H1 (cell line): ENCODE measurements around the gene SEMA3A. TPM values are rescaled to one million over a fixed set of nuclear protein-coding genes. Genes with fewer than 3 reads are reported as not detected.

Experiments
- CTCF ChIA-PET: fragments of 300-600 bp; sonication (Branson Sonifier 250); formaldehyde crosslinking; loops from one replicate; lab custom pipeline; 2021; ENCODE audit not compliant: partially characterized antibody; lab: Charles Lee
- POLR2A ChIA-PET: fragments of 300-600 bp; sonication (Branson Sonifier 250); formaldehyde crosslinking; loops from one replicate; lab custom pipeline; 2021; ENCODE audit warnings: inconsistent platforms; ENCODE audit not compliant: partially characterized antibody; lab: Charles Lee
- DNase-seq, 2 experiments: peaks; one replicate each; pipeline versions ENCODE4 v3.0.0 to v3.0.0-alpha.2; 2010 to 2022; ENCODE audit warnings: low spot score in 2 of 2, low read depth in 1 of 2, mixed read lengths in 1 of 2
- FAIRE-seq: peaks from 2 replicates; lab custom pipeline; 2011; peaks lifted over from hg19 to GRCh38; lab: Jason Lieb, UNC
- H2AFZ ChIP-seq: 2 replicates; pipeline ENCODE4 v1.8.1; 2012; ENCODE audit warnings: low read length, inconsistent platforms
- H2AK5ac ChIP-seq: 2 replicates; pipeline ENCODE4 v1.6.1; 2013; ENCODE audit warnings: low read depth, low read length
- H2BK120ac ChIP-seq: replicated peaks from 2 replicates; pipeline ENCODE3; 2013; ENCODE audit warnings: low read depth, low read length, inconsistent platforms
- H2BK12ac ChIP-seq: 2 replicates; pipeline ENCODE4 v1.6.1; 2013; ENCODE audit warnings: low read depth, low read length
- H2BK15ac ChIP-seq: 2 replicates; pipeline ENCODE4 v1.6.1; 2013; ENCODE audit warnings: low read length
- H2BK20ac ChIP-seq: 2 replicates; pipeline ENCODE4 v1.6.1; 2013; ENCODE audit warnings: low read length
- H2BK5ac ChIP-seq: 2 replicates; pipeline ENCODE4 v1.6.1; 2013; ENCODE audit warnings: low read depth, low read length
- H3K14ac ChIP-seq: 2 replicates; pipeline ENCODE4 v1.6.1; 2013; ENCODE audit warnings: inconsistent platforms; ENCODE audit not compliant: insufficient read length
- H3K18ac ChIP-seq: 2 replicates; pipeline ENCODE4 v1.6.1; 2013; ENCODE audit warnings: low read length; ENCODE audit errors: extremely low read depth
- H3K23ac ChIP-seq: 2 replicates; pipeline ENCODE4 v1.6.1; 2013; ENCODE audit warnings: inconsistent platforms; ENCODE audit not compliant: insufficient read length
- H3K23me2 ChIP-seq: 2 replicates; pipeline ENCODE4 v1.6.1; 2013; ENCODE audit warnings: low read depth, low read length
- H3K27ac ChIP-seq: 2 replicates; pipeline ENCODE4 v1.6.1; 2011; ENCODE audit warnings: low read depth, low read length, inconsistent platforms
- H3K27me3 ChIP-seq, 4 experiments: replicated peaks in 1 of 4; 1 replicate in 1 of 4; 2 replicates in 3 of 4; pipeline versions ENCODE4 v1.6.1 to v1.8.1; 2011 to 2013; ENCODE audit warnings: low read length in 3 of 4, mild to moderate bottlenecking in 3 of 4, inconsistent platforms in 2 of 4, mixed read lengths in 2 of 4, moderate library complexity in 1 of 4; ENCODE audit not compliant: control insufficient read depth in 3 of 4, insufficient read depth in 3 of 4; ENCODE audit errors: extremely low read depth in 1 of 4
- H3K36me3 ChIP-seq, 4 experiments: 2 replicates each; pipeline versions ENCODE4 v1.6.1 to v1.8.1; 2011 to 2013; ENCODE audit warnings: mild to moderate bottlenecking in 4 of 4, low read length in 3 of 4, moderate library complexity in 2 of 4, control low read depth in 1 of 4, inconsistent platforms in 1 of 4; ENCODE audit not compliant: insufficient read depth in 4 of 4, control insufficient read depth in 2 of 4
- H3K4ac ChIP-seq: replicated peaks from 2 replicates; pipeline ENCODE3; 2013; ENCODE audit warnings: low read length, low read depth, mixed read lengths, inconsistent platforms; ENCODE audit not compliant: insufficient read length
- H3K4me1 ChIP-seq, 4 experiments: replicated peaks in 1 of 4; 1 replicate in 1 of 4; 2 replicates in 3 of 4; pipeline versions ENCODE4 v1.6.1 to v1.8.1; 2011 to 2013; ENCODE audit warnings: low read length in 3 of 4, inconsistent platforms in 2 of 4, mixed read lengths in 1 of 4; ENCODE audit not compliant: insufficient read depth in 4 of 4, control insufficient read depth in 3 of 4
- H3K4me2 ChIP-seq, 2 experiments: 2 replicates each; pipeline versions ENCODE4 v1.6.1 to v1.8.1; 2011 to 2013; ENCODE audit warnings: low read depth in 2 of 2, low read length in 2 of 2, control low read depth in 1 of 2, inconsistent platforms in 1 of 2, mild to moderate bottlenecking in 1 of 2; ENCODE audit not compliant: insufficient read depth in 1 of 2
- H3K4me3 ChIP-seq, 4 experiments: fragments of 200-600, 300-600 bp in 1 of 4; sonication (generic), shearing (Covaris generic), sonication (Bioruptor Twin) in 1 of 4; 2 replicates each; pipeline versions ENCODE4 v1.5.1 to v1.8.1; 2011 to 2016; ENCODE audit warnings: low read length in 4 of 4, low read depth in 3 of 4, control low read depth in 2 of 4, inconsistent platforms in 2 of 4, mild to moderate bottlenecking in 2 of 4, mixed read lengths in 1 of 4, moderate library complexity in 1 of 4; ENCODE audit not compliant: insufficient read depth in 2 of 4; ENCODE audit errors: extremely low read depth in 1 of 4
- H3K56ac ChIP-seq: replicated peaks from 2 replicates; pipeline ENCODE3; 2013; ENCODE audit warnings: low read depth, mild to moderate bottlenecking, mixed read lengths, low read length, inconsistent platforms; ENCODE audit not compliant: insufficient read length
- H3K79me1 ChIP-seq: 2 replicates; pipeline ENCODE4 v1.6.1; 2013; ENCODE audit warnings: low read depth, low read length, control low read depth
- H3K79me2 ChIP-seq, 2 experiments: 2 replicates each; pipeline versions ENCODE4 v1.6.1 to v1.8.1; 2012 to 2013; ENCODE audit warnings: low read length in 2 of 2, mild to moderate bottlenecking in 2 of 2, inconsistent platforms in 1 of 2; ENCODE audit not compliant: insufficient read depth in 2 of 2, control insufficient read depth in 1 of 2
- H3K9ac ChIP-seq, 4 experiments: replicated peaks in 1 of 4; 1 replicate in 1 of 4; 2 replicates in 3 of 4; pipeline versions ENCODE4 v1.6.1 to v1.8.1; 2011 to 2013; ENCODE audit warnings: low read depth in 3 of 4, low read length in 3 of 4, control low read depth in 2 of 4, mild to moderate bottlenecking in 2 of 4, moderate library complexity in 2 of 4, inconsistent platforms in 1 of 4; ENCODE audit errors: extremely low read depth in 1 of 4
- H3K9me3 ChIP-seq, 2 experiments: 2 replicates each; pipeline versions ENCODE4 v1.6.1 to v1.8.1; 2012 to 2013; ENCODE audit warnings: mild to moderate bottlenecking in 2 of 2, moderate library complexity in 2 of 2, control low read depth in 1 of 2, inconsistent platforms in 1 of 2, low read depth in 1 of 2, low read length in 1 of 2, mixed read lengths in 1 of 2; ENCODE audit not compliant: insufficient read depth in 2 of 2
- H4K20me1 ChIP-seq, 2 experiments: replicated peaks in 1 of 2; 2 replicates each; pipeline versions ENCODE3 to v1.8.1; 2011 to 2013; ENCODE audit warnings: inconsistent platforms in 2 of 2, low read length in 2 of 2, mild to moderate bottlenecking in 1 of 2; ENCODE audit not compliant: insufficient read depth in 2 of 2, control insufficient read depth in 1 of 2
- H4K5ac ChIP-seq: 2 replicates; pipeline ENCODE4 v1.6.1; 2013; ENCODE audit warnings: low read length, low read depth, mixed read lengths, inconsistent platforms; ENCODE audit not compliant: insufficient read length
- H4K8ac ChIP-seq: 2 replicates; pipeline ENCODE4 v1.8.0; 2013; ENCODE audit warnings: mild to moderate bottlenecking, moderate library complexity, low read length, inconsistent platforms; ENCODE audit not compliant: insufficient read depth; ENCODE audit errors: extremely low read depth
- H4K91ac ChIP-seq: replicated peaks from 2 replicates; pipeline ENCODE3; 2013; ENCODE audit warnings: low read length, mixed read lengths, inconsistent platforms; ENCODE audit not compliant: insufficient read length
- ATF3 ChIP-seq: IDR thresholded peaks from 2 replicates; pipeline ENCODE4 v1.6.1; 2011; ENCODE audit warnings: low read depth, mild to moderate bottlenecking, low read length; ENCODE audit not compliant: insufficient read depth
- BCL11A ChIP-seq, 2 experiments: IDR thresholded peaks; one replicate each; pipeline ENCODE4 v1.6.1; 2011; ENCODE audit warnings: low read depth in 2 of 2, low read length in 2 of 2, mild to moderate bottlenecking in 2 of 2
- CTCF ChIP-seq, 3 experiments: IDR thresholded peaks; 1 replicate in 2 of 3; 2 replicates in 1 of 3; pipeline versions ENCODE4 v1.5.1 to v1.6.1; 2011; ENCODE audit warnings: low read length in 3 of 3, mild to moderate bottlenecking in 3 of 3, inconsistent platforms in 2 of 3, low read depth in 1 of 3, moderate library complexity in 1 of 3; ENCODE audit not compliant: insufficient read depth in 1 of 3; ENCODE audit errors: control extremely low read depth in 1 of 3
- EGR1 ChIP-seq: IDR thresholded peaks from 2 replicates; pipeline ENCODE4 v1.6.1; 2011; ENCODE audit warnings: low read depth, low read length, borderline replicate concordance
- EZH2 ChIP-seq: fragments of 200-600 bp; sonication (generic); IDR thresholded peaks from 2 replicates; pipeline ENCODE4 v1.7.1; 2012; ENCODE audit warnings: low read depth, mild to moderate bottlenecking, moderate library complexity, low read length, inconsistent platforms; ENCODE audit not compliant: severe bottlenecking
- GTF2F1 ChIP-seq: IDR thresholded peaks from 2 replicates; pipeline ENCODE4 v1.6.1; 2012; ENCODE audit warnings: low read depth, low read length, improper control_type of control experiment, borderline replicate concordance
- PHF8 ChIP-seq: fragments of 200-600 bp; sonication (generic); conservative IDR thresholded peaks from 2 replicates; pipeline ENCODE4 v1.7.1; 2012; ENCODE audit warnings: low read depth, mild to moderate bottlenecking, inconsistent platforms, low read length, moderate library complexity
- SIX5 ChIP-seq: IDR thresholded peaks from 2 replicates; pipeline ENCODE4 v1.6.1; 2011; ENCODE audit warnings: mild to moderate bottlenecking, low read depth, low read length
- SP4 ChIP-seq: IDR thresholded peaks from 2 replicates; pipeline ENCODE4 v1.6.1; 2012; ENCODE audit warnings: low read length, inconsistent platforms
- SUZ12 ChIP-seq: fragments of 200-600 bp; sonication (generic); IDR thresholded peaks from 2 replicates; pipeline ENCODE4 v1.6.1; 2012; ENCODE audit warnings: mild to moderate bottlenecking, inconsistent platforms, low read length, moderate library complexity, mixed read lengths
- TAF7 ChIP-seq: optimal IDR thresholded peaks from 2 replicates; pipeline ENCODE3; 2011; ENCODE audit warnings: low read depth, mild to moderate bottlenecking, inconsistent platforms, low read length, moderate library complexity, borderline replicate concordance
- TCF12 ChIP-seq: IDR thresholded peaks from 2 replicates; pipeline ENCODE4 v1.6.1; 2011; ENCODE audit warnings: low read depth, mild to moderate bottlenecking, low read length
- WGBS, 2 experiments: shearing (Covaris generic) in 1 of 2; methylation state at CpG; one replicate each; pipeline versions ENCODE4 v1.1.6 to v1.1.7; 2013 to 2015; ENCODE audit warnings: low lambda C conversion rate in 2 of 2, mixed read lengths in 2 of 2, inconsistent platforms in 1 of 2, low coverage in 1 of 2, missing lambda C conversion rate in 1 of 2; ENCODE audit not compliant: insufficient replicate concordance in 2 of 2, insufficient coverage in 1 of 2, insufficient read length in 1 of 2; ENCODE audit errors: extremely low coverage in 1 of 2, missing lambda C conversion rate in 1 of 2; 5-methylcytosine and 5-hydroxymethylcytosine counted together
- polyA plus RNA-seq, 7 experiments: library from polyadenylated mRNA; depleted of rRNA in 3 of 7; stranded (reverse) in 5 of 7; unstranded in 2 of 7; fragments of >200 nt in 5 of 7; fragments of 200-250 nt in 2 of 7; gene quantifications; 1 replicate in 5 of 7; 2 replicates in 1 of 7; 4 replicates in 1 of 7; pipeline versions ENCODE4 v1.2.1 to v1.2.3, GENCODE V29; 2011 to 2013; ENCODE audit warnings: missing spikeins in 2 of 7, mixed read lengths in 2 of 7
- total RNA-seq: library from RNA; stranded (reverse); fragmentation: NEBNext Ultra II Directional; extraction: Animal tissue kit (Norgen Biotek cat#: 25700); gene quantifications from 2 replicates; pipeline ENCODE4 v1.2.1, GENCODE V29; 2021

The SEMA3A gene
- total and polyA plus RNA-seq, 2 of the 8 experiments (the other 6 are each of a cell fraction or from before 2014, with no cell fraction given) = 8.1 to 45.9 TPM

- no peak overlapping the region for H3K23ac ChIP-seq
- no peak overlapping the region for H4K5ac ChIP-seq
- no peaks in the 10 kb centered on the region for H3K27me3 ChIP-seq
- H2BK5ac ChIP-seq = no peak overlapping the region
- no peak overlapping the region for H3K27ac ChIP-seq
- no peak overlapping the region for H2BK20ac ChIP-seq
- no peak overlapping the region for H3K18ac ChIP-seq
- H3K4me2 ChIP-seq = no peak overlapping the region
- no peak overlapping the region for H3K4ac ChIP-seq
- no peak overlapping the region for H4K8ac ChIP-seq
- no peak overlapping the region for H2BK12ac ChIP-seq
- H2BK120ac ChIP-seq = no peak overlapping the region
- no peak overlapping the region for H3K4me3 ChIP-seq
- H3K79me1 ChIP-seq = no peaks in the 10 kb centered on the region
- H4K20me1 ChIP-seq = no peaks in the 10 kb centered on the region
- no peaks in the 10 kb centered on the region for H3K23me2 ChIP-seq
- no peaks in the 10 kb centered on the region; a peak in 1 of 4 replicates for H3K79me2 ChIP-seq
- H3K4me1 ChIP-seq = no peaks in the 10 kb centered on the region; a peak in 2 of 7 replicates
- ChIA-PET POLR2A (no interaction called here), CTCF (no interaction called here)
- no peak overlapping the region for H3K9ac ChIP-seq
- no peak overlapping the region for H4K91ac ChIP-seq
- WGBS, 2 experiments = 90% methylated on average over 1 of the region's 1 CpG; no CpG with 5 or more reads in 1 of the 2 experiments
- H2AK5ac ChIP-seq = no peak overlapping the region
- H3K36me3 ChIP-seq = no peaks in the 10 kb centered on the region
- no peak overlapping the region for H2AFZ ChIP-seq
- DNase-seq = no peak
- H2BK15ac ChIP-seq = no peak overlapping the region
- H3K14ac ChIP-seq = no peak overlapping the region
- H3K9me3 ChIP-seq = no peaks in the 10 kb centered on the region
- H3K56ac ChIP-seq = no peak overlapping the region
- FAIRE-seq = no peak
- TF ChIP-seq TAF7 = no peak
- TF ChIP-seq SP4 = no peak
- no peak for TF ChIP-seq SUZ12
- no peak for TF ChIP-seq TCF12
- no peak for TF ChIP-seq ATF3
- no peak for TF ChIP-seq CTCF (IDR thresholded peaks at IDR 0.05; ENCODE audit: control extremely low read depth in 1 of 3, insufficient read depth in 1 of 3, low read depth in 1 of 3, low read length in 3 of 3)
- no peak for TF ChIP-seq PHF8
- TF ChIP-seq SIX5 = no peak
- no peak for TF ChIP-seq EGR1
- TF ChIP-seq BCL11A (IDR thresholded peaks at IDR 0.05; ENCODE audit: low read depth in 2 of 2, low read length in 2 of 2) = no peak
- TF ChIP-seq GTF2F1 = no peak
- TF ChIP-seq EZH2 = no peak
Measured at GRCh38 chr7:84091318-84091717, 103.3 kb downstream of the SEMA3A start.
